HepG2 (cell line): ENCODE data around the gene MZF1.

Experiments
- ARHGAP35 ChIP-seq: sonication (generic); formaldehyde crosslinking; IDR thresholded peaks from 2 replicates; pipeline ENCODE4 v1.9.0; 2022; ENCODE audit warnings: mild to moderate bottlenecking, inconsistent platforms, moderate library complexity, missing genetic modification reagents, borderline replicate concordance
- EP300 ChIP-seq, 3 experiments: sonication (generic) in 1 of 3; formaldehyde crosslinking in 1 of 3; IDR thresholded peaks; 2 replicates each; pipeline versions ENCODE4 v1.5.1 to v1.6.1; 2011 to 2020; ENCODE audit warnings: low read depth in 2 of 3, low read length in 2 of 3, borderline replicate concordance in 1 of 3, improper control_type of control experiment in 1 of 3, mild to moderate bottlenecking in 1 of 3, missing genetic modification reagents in 1 of 3, moderate library complexity in 1 of 3
- MZF1 ChIP-seq: sonication (generic); formaldehyde crosslinking; IDR thresholded peaks from 2 replicates; pipeline ENCODE4 v1.8.1; 2023; ENCODE audit warnings: mild to moderate bottlenecking, missing genetic modification reagents, borderline replicate concordance
- NFAT5 ChIP-seq: sonication (generic); formaldehyde crosslinking; IDR thresholded peaks from 2 replicates; pipeline ENCODE4 v1.4.0; 2020; ENCODE audit warnings: missing genetic modification reagents
- ZBTB33 ChIP-seq: sonication (generic); formaldehyde crosslinking; IDR thresholded peaks from 2 replicates; pipeline ENCODE4 v1.4.0; 2020; ENCODE audit warnings: missing genetic modification reagents
- ZBTB34 ChIP-seq: sonication (generic); formaldehyde crosslinking; IDR thresholded peaks from 2 replicates; pipeline ENCODE4 v1.8.0; 2022; ENCODE audit warnings: mild to moderate bottlenecking, missing genetic modification reagents
- ZFP90 ChIP-seq: sonication (generic); formaldehyde crosslinking; IDR thresholded peaks from 2 replicates; pipeline ENCODE4 v1.8.0; 2022; ENCODE audit warnings: missing genetic modification reagents, mild to moderate bottlenecking, inconsistent platforms, borderline replicate concordance
- ZNF567 ChIP-seq: sonication (generic); formaldehyde crosslinking; IDR thresholded peaks from 2 replicates; pipeline ENCODE4 v1.8.1; 2023; ENCODE audit warnings: mild to moderate bottlenecking, missing genetic modification reagents, borderline replicate concordance

GRCh38 chr19:58557221-58558065, 15.7 kb downstream of the MZF1 start:
- no peak for TF ChIP-seq ZNF567 (CRISPR knock-in tag)
- no peak for TF ChIP-seq EP300 (IDR thresholded peaks at IDR 0.05; ENCODE audit: low read depth in 2 of 2, low read length in 2 of 2)
- TF ChIP-seq EP300 (CRISPR knock-in tag; IDR thresholded peaks at IDR 0.05; ENCODE audit: borderline replicate concordance), result no peak
- no peak for TF ChIP-seq MZF1 (CRISPR knock-in tag)
- no peak for TF ChIP-seq ZFP90 (CRISPR knock-in tag)
- no peak for TF ChIP-seq ZBTB34
- TF ChIP-seq ZBTB33 (CRISPR knock-in tag), result no peak
- no peak for TF ChIP-seq NFAT5 (CRISPR knock-in tag)
- TF ChIP-seq ARHGAP35 (CRISPR knock-in tag), result no peak
